Posterior vena cava (tissue), 2 donors: ENCODE results near the gene GAR1. TPM values are rescaled to one million over a fixed set of nuclear protein-coding genes. Genes with fewer than 3 reads are reported as not detected.

Experiments
- total RNA-seq, 2 donors: library from RNA; stranded (reverse); fragmentation: NEBNext Ultra II Directional; extraction: Animal tissue kit (Norgen Biotek cat#: 25700); gene quantifications; one replicate each; pipeline ENCODE4 v1.2.1, GENCODE V29; 2021
- donor health status: DM: yes; HTN: yes; CAD: no.
- donor health status: DM: yes; HTN: yes; CAD: no.

Gene GAR1
- total RNA-seq, 2 donors from 2014 or later, result 9.4 to 14.6 TPM

Other genes with a start within 250 kb of the GAR1 start
- gene CASP6, start 112.3 kb upstream of the GAR1 start, total RNA-seq, result 10 to 100 TPM; 10.5 to 11.6 TPM
- gene PLA2G12A, start 85.7 kb upstream of the GAR1 start, total RNA-seq, result 10 to 100 TPM; 26.9 to 31.9 TPM
- gene CFI, start 13.8 kb upstream of the GAR1 start, total RNA-seq, result 10 to 100 TPM; 21.1 to 33.9 TPM
- under 1 TPM; 0.19 to 0.28 TPM for gene RRH, start 12.2 kb downstream of the GAR1 start, total RNA-seq
- gene LRIT3, start 32.3 kb downstream of the GAR1 start, total RNA-seq, result under 1 TPM; 0.09 to 0.14 TPM
- gene EGF, start 97.1 kb downstream of the GAR1 start, total RNA-seq, result under 1 TPM in 1 of 2 donors, not detected in 1; 0.14 TPM